Neural progenitor cell (in vitro differentiated cells): ENCODE data around the gene ANTXR1. TPM values are rescaled to one million over a fixed set of nuclear protein-coding genes. Genes with fewer than 3 reads are reported as not detected.

Source experiments
- DNase-seq: peaks from one replicate; pipeline ENCODE4 v3.0.0-alpha.2; 2016; ENCODE audit warnings: low spot score
- H2AFZ ChIP-seq: fragments of 200-600 bp; sonication (generic); replicated peaks from 2 replicates; pipeline ENCODE4 v1.6.1; 2016; ENCODE audit warnings: antibody characterized with exemption
- H3F3A ChIP-seq: fragments of 200-600 bp; sonication (generic); 2 replicates; pipeline ENCODE4 v1.6.1; 2016; ENCODE audit warnings: antibody characterized with exemption, low read depth
- H3K27ac ChIP-seq: fragments of 200-600 bp; sonication (generic); 2 replicates; pipeline ENCODE4 v1.5.1; 2016; ENCODE audit warnings: mild to moderate bottlenecking
- H3K27me3 ChIP-seq: fragments of 200-600 bp; sonication (generic); 2 replicates; pipeline ENCODE4 v1.6.1; 2016; ENCODE audit warnings: mild to moderate bottlenecking, moderate library complexity
- H3K36me3 ChIP-seq: fragments of 200-600 bp; sonication (generic); 2 replicates; pipeline ENCODE4 v1.5.1; 2016
- H3K4me1 ChIP-seq: fragments of 200-600 bp; sonication (generic); 2 replicates; pipeline ENCODE4 v1.6.1; 2016; ENCODE audit warnings: mixed run types
- H3K4me2 ChIP-seq: fragments of 200-600 bp; sonication (generic); 2 replicates; pipeline ENCODE4 v1.6.1; 2016
- H3K4me3 ChIP-seq: fragments of 200-600 bp; sonication (generic); 2 replicates; pipeline ENCODE4 v1.5.1; 2016
- H3K79me2 ChIP-seq: fragments of 200-600 bp; sonication (generic); 2 replicates; pipeline ENCODE4 v1.6.1; 2016; ENCODE audit warnings: low read depth
- H3K9ac ChIP-seq: fragments of 200-600 bp; sonication (generic); 2 replicates; pipeline ENCODE4 v1.6.1; 2016
- H3K9me3 ChIP-seq: fragments of 200-600 bp; sonication (generic); 2 replicates; pipeline ENCODE4 v1.5.1; 2016; ENCODE audit warnings: low read depth
- H4K20me1 ChIP-seq: fragments of 200-600 bp; sonication (generic); 2 replicates; pipeline ENCODE4 v1.6.1; 2016; ENCODE audit warnings: low read depth
- H3K27ac Mint-ChIP-seq: 3 replicates; pipeline ENCODE4 v1.8.0; 2021; ENCODE audit warnings: mixed read lengths
- H3K27me3 Mint-ChIP-seq: 2 replicates; pipeline ENCODE4 v1.8.0; 2022; ENCODE audit warnings: low read depth, mild to moderate bottlenecking, inconsistent platforms, moderate library complexity, mixed read lengths; ENCODE audit not compliant: insufficient read depth
- H3K36me3 Mint-ChIP-seq: 3 replicates; pipeline ENCODE4 v1.8.0; 2021; ENCODE audit warnings: mixed read lengths
- H3K4me1 Mint-ChIP-seq: 3 replicates; pipeline ENCODE4 v1.8.0; 2021; ENCODE audit warnings: mixed read lengths
- H3K4me3 Mint-ChIP-seq: 3 replicates; pipeline ENCODE4 v1.8.0; 2021; ENCODE audit warnings: mild to moderate bottlenecking, moderate library complexity, mixed read lengths
- H3K9me3 Mint-ChIP-seq: 3 replicates; pipeline ENCODE4 v1.8.0; 2020; ENCODE audit warnings: mixed read lengths
- CTCF ChIP-seq: fragments of 200-600 bp; sonication (generic); IDR thresholded peaks from 2 replicates; pipeline ENCODE4 v1.5.1; 2017; ENCODE audit warnings: antibody characterized with exemption, mild to moderate bottlenecking
- EZH2 ChIP-seq: fragments of 200-600 bp; sonication (generic); IDR thresholded peaks from 2 replicates; pipeline ENCODE4 v1.6.1; 2017; ENCODE audit warnings: antibody characterized with exemption, mild to moderate bottlenecking, moderate library complexity
- EZH2phosphoT487 ChIP-seq: fragments of 200-600 bp; sonication (generic); IDR thresholded peaks from 2 replicates; pipeline ENCODE4 v1.6.1; 2017; ENCODE audit warnings: antibody characterized with exemption
- total RNA-seq: library from RNA; depleted of rRNA; stranded (reverse); fragments of >200 nt; gene quantifications from 2 replicates; pipeline ENCODE4 v1.2.3, GENCODE V29; 2015; ENCODE audit warnings: low replicate concordance

Gene ANTXR1
- total RNA-seq, 1 donor from 2014 or later = 6.7 TPM

GRCh38 chr2:68969736-68970490 lies 43.1 kb upstream of the ANTXR1 start:
- no peak for DNase-seq
- Histone ChIP-seq H3K27me3 (no peaks in the 10 kb centered on the region), H2AFZ (no peak overlapping the region), H3K79me2 (no peaks in the 10 kb centered on the region), H3K4me2 (no peak overlapping the region), H3K36me3 (no peaks in the 10 kb centered on the region), H3K9me3 (no peaks in the 10 kb centered on the region), H3K4me1 (no peaks in the 10 kb centered on the region), H3F3A (no peaks in the 10 kb centered on the region), H3K4me3 (no peak overlapping the region), H4K20me1 (no peaks in the 10 kb centered on the region), H3K9ac (no peak overlapping the region), H3K27ac (no peak overlapping the region)
- no peaks in the 10 kb centered on the region for H3K9me3 Mint-ChIP-seq
- H3K4me1 Mint-ChIP-seq = no peaks in the 10 kb centered on the region
- H3K27ac Mint-ChIP-seq = no peak overlapping the region
- TF ChIP-seq CTCF (no peak), EZH2 (no peak), EZH2phosphoT487 (no peak)
- H3K27me3 Mint-ChIP-seq = no peaks in the 10 kb centered on the region
- no peaks in the 10 kb centered on the region for H3K36me3 Mint-ChIP-seq
- no peak overlapping the region for H3K4me3 Mint-ChIP-seq

- no peaks in the 10 kb centered on the region for H3K4me1 ChIP-seq
- H3K36me3 Mint-ChIP-seq = no peaks in the 10 kb centered on the region
- no peak overlapping the region for H3K4me3 ChIP-seq
- no peak for TF ChIP-seq EZH2
- no peak for TF ChIP-seq EZH2phosphoT487
- no peak for TF ChIP-seq CTCF
- no peaks in the 10 kb centered on the region for H3K9me3 Mint-ChIP-seq
- no peak overlapping the region for H3K9ac ChIP-seq
- H3K27ac Mint-ChIP-seq = no peak overlapping the region
- H4K20me1 ChIP-seq = no peaks in the 10 kb centered on the region
- no peaks in the 10 kb centered on the region for H3F3A ChIP-seq
- no peaks in the 10 kb centered on the region for H3K4me1 Mint-ChIP-seq
- no peaks in the 10 kb centered on the region for H3K9me3 ChIP-seq
- DNase-seq = no peak
- H3K27ac ChIP-seq = no peak overlapping the region
- no peaks in the 10 kb centered on the region for H3K79me2 ChIP-seq
- H2AFZ ChIP-seq = no peak overlapping the region
- no peak overlapping the region for H3K4me3 Mint-ChIP-seq
- H3K27me3 Mint-ChIP-seq = no peaks in the 10 kb centered on the region
- no peaks in the 10 kb centered on the region for H3K36me3 ChIP-seq
- H3K27me3 ChIP-seq = no peaks in the 10 kb centered on the region
- no peak overlapping the region for H3K4me2 ChIP-seq
Measured at GRCh38 chr2:68970566-68971265, 42.3 kb upstream of the ANTXR1 start.

- no peak overlapping the region for H3K27ac ChIP-seq
- H3K4me2 ChIP-seq = no peak overlapping the region
- H3K9ac ChIP-seq = no peak overlapping the region
- no peaks in the 10 kb centered on the region for H3K27me3 ChIP-seq
- H3K36me3 Mint-ChIP-seq = no peaks in the 10 kb centered on the region
- H3K9me3 ChIP-seq = no peaks in the 10 kb centered on the region
- H3K79me2 ChIP-seq = no peaks in the 10 kb centered on the region
- no peak overlapping the region for H3K27ac Mint-ChIP-seq
- H2AFZ ChIP-seq = no peak overlapping the region
- no peaks in the 10 kb centered on the region for H3K4me1 Mint-ChIP-seq
- TF ChIP-seq EZH2 (no peak), CTCF (no peak), EZH2phosphoT487 (no peak)
- H3K27me3 Mint-ChIP-seq = no peaks in the 10 kb centered on the region
- H3K9me3 Mint-ChIP-seq = no peaks in the 10 kb centered on the region
- no peak for DNase-seq
- H3K36me3 ChIP-seq = no peaks in the 10 kb centered on the region
- H3K4me3 Mint-ChIP-seq = no peak overlapping the region
- H4K20me1 ChIP-seq = no peaks in the 10 kb centered on the region
- H3K4me3 ChIP-seq = no peak overlapping the region
- H3K4me1 ChIP-seq = no peaks in the 10 kb centered on the region
- no peaks in the 10 kb centered on the region for H3F3A ChIP-seq
Measured at GRCh38 chr2:68971591-68972231, 41.3 kb upstream of the ANTXR1 start.
